ENCODE data around the gene ERMP1. TPM values are rescaled to one million over a fixed set of nuclear protein-coding genes. Genes with fewer than 3 reads are reported as not detected.

ERMP1 gene
- total and polyA plus RNA-seq, 2 experiments from 2014 or later: 15.9 to 22.4 TPM

DNA sequence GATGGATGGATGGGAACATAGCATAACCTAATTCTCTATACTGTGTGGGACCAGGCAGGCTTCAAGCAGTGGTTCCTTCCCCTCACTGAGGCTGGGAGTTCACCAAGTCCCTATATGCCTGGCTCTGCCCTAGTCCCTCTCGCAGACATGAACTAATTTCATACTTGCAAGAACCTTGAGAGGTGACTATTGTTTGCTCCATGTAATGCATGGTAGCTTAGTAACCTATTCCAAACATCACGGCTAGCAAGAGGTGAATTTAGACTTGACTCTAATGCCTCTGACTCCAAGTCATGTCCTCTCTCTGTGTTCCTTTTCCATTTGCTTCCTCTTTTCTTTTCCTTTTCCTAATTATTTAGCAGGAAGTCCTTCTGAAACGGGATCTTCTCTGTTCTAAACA lies 25.9 kb upstream of the ERMP1 start:
- H3K27me3 ChIP-seq: no peaks in the 10 kb centered on the region
- TF ChIP-seq CTCF (IDR thresholded peaks at IDR 0.05; ENCODE audit: poor library complexity): no peak
- no peak for TF ChIP-seq EZH2 (IDR thresholded peaks at IDR 0.05; ENCODE audit: borderline replicate concordance)
- no peak for TF ChIP-seq EZH2phosphoT487 (IDR thresholded peaks at IDR 0.05; ENCODE audit: low read depth, severe bottlenecking, unreplicated experiment)
- WGBS (ENCODE audit: low lambda C conversion rate, missing lambda C conversion rate): 65% methylated on average over 3 of the region's 3 CpGs

DNA sequence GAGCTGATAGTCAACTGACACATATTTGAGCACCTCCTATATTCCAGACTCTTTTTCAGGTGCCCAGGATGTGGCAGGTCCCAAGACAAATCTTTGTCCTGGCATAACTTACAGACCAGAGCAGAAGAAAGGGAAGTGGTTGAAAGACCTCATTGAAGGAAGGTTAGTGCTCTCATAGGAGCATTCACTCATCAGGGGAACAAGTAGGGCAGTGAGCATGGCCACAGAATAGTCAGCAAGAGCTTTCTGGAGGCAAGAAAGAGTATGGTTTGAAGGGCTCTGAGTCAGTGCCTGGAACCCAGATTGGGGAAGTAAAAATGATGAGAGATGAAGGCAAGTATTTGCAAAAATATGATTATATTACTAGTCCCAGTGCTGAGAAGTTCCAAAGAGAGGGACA lies 25.0 kb upstream of the ERMP1 start:
- Histone ChIP-seq H2AFZ (no peak overlapping the region), H3K9me3 (ENCODE audit: low read depth) (no peaks in the 10 kb centered on the region), H3K4me3 (no peak overlapping the region), H3K27ac (no peak overlapping the region), H3K36me3 (replicated peaks; ENCODE audit: insufficient read depth, low read depth) (no peaks in the 10 kb centered on the region), H3K4me2 (no peak overlapping the region), H3K79me2 (no peaks in the 10 kb centered on the region), H4K20me1 (ENCODE audit: insufficient read depth, poor library complexity, severe bottlenecking) (no peaks in the 10 kb centered on the region), H3K27me3 (no peaks in the 10 kb centered on the region), H3K9me2 (replicated peaks; ENCODE audit: insufficient read depth) (no peaks in the 10 kb centered on the region), H3K4me1 (ENCODE audit: insufficient read depth) (no peaks in the 10 kb centered on the region)
- no peak for TF ChIP-seq CTCF (IDR thresholded peaks at IDR 0.05; ENCODE audit: poor library complexity)
- DNase-seq (ENCODE audit: low spot score): no peak

More for the DNA sequence above, 25.9 kb upstream of the ERMP1 start:
- Histone ChIP-seq H3K4me3 (no peak overlapping the region), H3K36me3 (replicated peaks; ENCODE audit: insufficient read depth, low read depth) (no peaks in the 10 kb centered on the region), H3K4me2 (no peak overlapping the region), H3K79me2 (no peaks in the 10 kb centered on the region), H4K20me1 (ENCODE audit: insufficient read depth, poor library complexity, severe bottlenecking) (no peaks in the 10 kb centered on the region), H3K27ac (no peak overlapping the region), H3K9me2 (replicated peaks; ENCODE audit: insufficient read depth) (no peaks in the 10 kb centered on the region), H2AFZ (no peak overlapping the region), H3K4me1 (ENCODE audit: insufficient read depth) (no peaks in the 10 kb centered on the region), H3K9me3 (ENCODE audit: low read depth) (no peaks in the 10 kb centered on the region)
- DNase-seq (ENCODE audit: low spot score): no peak

GRCh38 chr9:5854063-5854790 lies 21.3 kb upstream of the ERMP1 start:
- H3K9me3 ChIP-seq (ENCODE audit: low read depth): no peaks in the 10 kb centered on the region
- TF ChIP-seq EZH2 (IDR thresholded peaks at IDR 0.05; ENCODE audit: borderline replicate concordance) (no peak), EZH2phosphoT487 (IDR thresholded peaks at IDR 0.05; ENCODE audit: low read depth, severe bottlenecking, unreplicated experiment) (no peak), CTCF (IDR thresholded peaks at IDR 0.05; ENCODE audit: poor library complexity) (no peak)
- H3K36me3 ChIP-seq (replicated peaks; ENCODE audit: insufficient read depth, low read depth): no peaks in the 10 kb centered on the region
- 96% methylated on average over 4 of the region's 4 CpGs for WGBS (ENCODE audit: low lambda C conversion rate, missing lambda C conversion rate)
- no peaks in the 10 kb centered on the region for H3K79me2 ChIP-seq
- no peak overlapping the region for H2AFZ ChIP-seq
- no peak for DNase-seq (ENCODE audit: low spot score)
- H3K4me1 ChIP-seq (ENCODE audit: insufficient read depth): no peaks in the 10 kb centered on the region
- no peaks in the 10 kb centered on the region for H4K20me1 ChIP-seq (ENCODE audit: insufficient read depth, poor library complexity, severe bottlenecking)
- no peaks in the 10 kb centered on the region for H3K9me2 ChIP-seq (replicated peaks; ENCODE audit: insufficient read depth)
- no peak overlapping the region for H3K4me2 ChIP-seq
- no peaks in the 10 kb centered on the region for H3K27me3 ChIP-seq
- no peak overlapping the region for H3K27ac ChIP-seq
- no peak overlapping the region for H3K4me3 ChIP-seq

DNA sequence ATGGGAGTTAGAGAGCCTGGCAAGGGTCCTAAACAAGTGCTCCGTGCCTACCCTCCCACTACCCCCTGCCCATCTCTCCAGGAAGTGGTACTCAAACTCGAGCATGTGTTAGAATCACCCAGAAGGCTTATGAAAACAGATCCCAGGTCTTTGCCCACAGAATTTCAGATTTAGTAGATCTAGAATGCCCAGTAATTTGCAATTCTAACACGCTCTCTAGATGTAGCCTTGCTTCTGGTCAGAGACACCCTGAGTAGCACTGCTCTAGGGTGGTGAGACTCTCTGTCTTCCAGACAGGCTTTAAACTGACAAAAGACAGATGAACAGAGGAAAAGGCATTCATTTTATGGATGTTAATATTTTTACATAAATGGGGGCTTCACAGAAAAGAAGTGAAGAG lies 20.7 kb upstream of the ERMP1 start:
- no peaks in the 10 kb centered on the region for H3K9me2 ChIP-seq (replicated peaks; ENCODE audit: insufficient read depth)
- no peak overlapping the region for H3K27ac ChIP-seq
- no peaks in the 10 kb centered on the region for H3K4me1 ChIP-seq (ENCODE audit: insufficient read depth)
- H3K36me3 ChIP-seq (replicated peaks; ENCODE audit: insufficient read depth, low read depth): no peaks in the 10 kb centered on the region
- TF ChIP-seq CTCF (IDR thresholded peaks at IDR 0.05; ENCODE audit: poor library complexity): no peak
- no peak for DNase-seq (ENCODE audit: low spot score)
- no peak overlapping the region for H3K4me3 ChIP-seq
- no peaks in the 10 kb centered on the region for H3K27me3 ChIP-seq
- H3K4me2 ChIP-seq: no peak overlapping the region
- 78% methylated on average over 3 of the region's 3 CpGs for WGBS (ENCODE audit: low lambda C conversion rate, missing lambda C conversion rate)
- no peaks in the 10 kb centered on the region for H3K79me2 ChIP-seq
- no peaks in the 10 kb centered on the region for H3K9me3 ChIP-seq (ENCODE audit: low read depth)
- no peaks in the 10 kb centered on the region for H4K20me1 ChIP-seq (ENCODE audit: insufficient read depth, poor library complexity, severe bottlenecking)
- H2AFZ ChIP-seq: no peak overlapping the region

Data from hepatocyte (in vitro differentiated cells).